Keratinocyte (primary cell): ENCODE results near the gene BMPER. TPM values are rescaled to one million over a fixed set of nuclear protein-coding genes. Genes with fewer than 3 reads are reported as not detected.

ENCODE experiments used
- DNase-seq: peaks from one replicate; pipeline ENCODE4 v3.0.0-alpha.2; 2011; ENCODE audit warnings: low read depth, missing footprints, low spot score
- FAIRE-seq: peaks from 2 replicates; lab custom pipeline; 2011; peaks lifted over from hg19 to GRCh38; lab: Jason Lieb, UNC
- H2AFZ ChIP-seq: 2 replicates; pipeline ENCODE4 v1.6.0; 2012; ENCODE audit warnings: low read length, control low read depth, inconsistent platforms; ENCODE audit not compliant: control insufficient read depth
- H3K27ac ChIP-seq: 2 replicates; pipeline ENCODE4 v1.5.1; 2011; ENCODE audit warnings: low read length; ENCODE audit not compliant: control insufficient read depth, insufficient read depth
- H3K27me3 ChIP-seq: 3 replicates; pipeline ENCODE4 v1.6.0; 2011; ENCODE audit warnings: low read length; ENCODE audit not compliant: control insufficient read depth, insufficient read depth; ENCODE audit errors: extremely low read depth
- H3K36me3 ChIP-seq, 2 experiments: 2 replicates in 1 of 2; 3 replicates in 1 of 2; pipeline ENCODE4 v1.5.1; 2011; ENCODE audit warnings: low read length in 2 of 2, mild to moderate bottlenecking in 1 of 2; ENCODE audit not compliant: control insufficient read depth in 2 of 2, insufficient read depth in 2 of 2; ENCODE audit errors: extremely low read depth in 1 of 2
- H3K4me1 ChIP-seq: 3 replicates; pipeline ENCODE4 v1.5.1; 2011; ENCODE audit warnings: low read length; ENCODE audit not compliant: control insufficient read depth, insufficient read depth; ENCODE audit errors: extremely low read depth
- H3K4me2 ChIP-seq: 3 replicates; pipeline ENCODE4 v1.6.0; 2011; ENCODE audit warnings: low read depth, low read length; ENCODE audit not compliant: control insufficient read depth, insufficient read depth; ENCODE audit errors: extremely low read depth
- H3K4me3 ChIP-seq, 3 experiments: fragments of 200-600 bp in 1 of 3; sonication (generic) in 1 of 3; 2 replicates in 2 of 3; 3 replicates in 1 of 3; pipeline ENCODE4 v1.5.1; 2011 to 2016; ENCODE audit warnings: low read length in 3 of 3, mild to moderate bottlenecking in 3 of 3, control low read depth in 2 of 3, inconsistent platforms in 1 of 3, low read depth in 1 of 3, mixed read lengths in 1 of 3, mixed run types in 1 of 3, moderate library complexity in 1 of 3; ENCODE audit not compliant: control insufficient read depth in 2 of 3, insufficient read depth in 2 of 3; ENCODE audit errors: extremely low read depth in 1 of 3
- H3K79me2 ChIP-seq: 2 replicates; pipeline ENCODE4 v1.6.0; 2012; ENCODE audit warnings: low read length; ENCODE audit not compliant: control insufficient read depth, insufficient read depth
- H3K9ac ChIP-seq: 3 replicates; pipeline ENCODE4 v1.6.0; 2011; ENCODE audit warnings: low read length; ENCODE audit not compliant: control insufficient read depth, insufficient read depth; ENCODE audit errors: extremely low read depth
- H3K9me1 ChIP-seq: 3 replicates; pipeline ENCODE4 v1.6.0; 2011; ENCODE audit warnings: low read length; ENCODE audit not compliant: control insufficient read depth, insufficient read depth; ENCODE audit errors: extremely low read depth
- H3K9me3 ChIP-seq: 2 replicates; pipeline ENCODE4 v1.5.1; 2012; ENCODE audit warnings: low read depth, low read length; ENCODE audit not compliant: control insufficient read depth
- H4K20me1 ChIP-seq: 3 replicates; pipeline ENCODE4 v1.6.0; 2011; ENCODE audit warnings: low read length; ENCODE audit not compliant: control insufficient read depth, insufficient read depth; ENCODE audit errors: extremely low read depth
- CTCF ChIP-seq, 3 experiments: IDR thresholded peaks in 1 of 3; conservative IDR thresholded peaks in 1 of 3; optimal IDR thresholded peaks in 1 of 3; 2 replicates in 2 of 3; 3 replicates in 1 of 3; pipeline versions ENCODE3 to v1.5.1; 2011; ENCODE audit warnings: low read length in 3 of 3, mild to moderate bottlenecking in 3 of 3, moderate library complexity in 2 of 3, control low read depth in 1 of 3, inconsistent platforms in 1 of 3; ENCODE audit not compliant: insufficient read depth in 2 of 3; ENCODE audit errors: extremely low read depth in 1 of 3
- EZH2 ChIP-seq: IDR thresholded peaks from one replicate; pipeline ENCODE4 v1.6.1; 2012; ENCODE audit warnings: inconsistent platforms, mild to moderate bottlenecking, low read length, moderate library complexity
- dilution Hi-C: fragments of 300-500 bp; cut with MboI; formaldehyde crosslinking; loops from one replicate; pipeline ENCODE4 v1.7.0; 2020; ENCODE audit warnings: low sequenced_read_pairs; ENCODE audit not compliant: extremely low pct_ligation_motif_present
- polyA plus RNA-seq, 5 experiments: library from polyadenylated mRNA; depleted of rRNA in 3 of 5; stranded (reverse) in 3 of 5; stranded (forward) in 1 of 5; unstranded in 1 of 5; fragments of >200 nt; gene quantifications; 1 replicate in 1 of 5; 2 replicates in 3 of 5; 3 replicates in 1 of 5; pipeline versions ENCODE4 v1.2.1 to v1.2.3, GENCODE V29; 2011 to 2012; ENCODE audit warnings: missing spikeins in 2 of 5, low read depth in 1 of 5, low replicate concordance in 1 of 5

Gene BMPER
- polyA plus RNA-seq, 1 donor (not counting 4 experiments of a cell fraction or from before 2014, with no cell fraction given), result 0.67 TPM

- TF ChIP-seq EZH2 (no peak), CTCF (optimal IDR thresholded peaks at IDR 0.05 in 1 of 3, IDR thresholded peaks at IDR 0.05 in 1 of 3, conservative IDR thresholded peaks at IDR 0.05 in 1 of 3; ENCODE audit: extremely low read depth in 1 of 3, insufficient read depth in 2 of 3, low read length in 3 of 3) (no peak)
- FAIRE-seq, result no peak
Observed at GRCh38 chr7:34019301-34019790, 114.0 kb downstream of the BMPER start.

GRCh38 chr7:34022626-34023025 is 117.3 kb downstream of the BMPER start:
- dilution Hi-C loops, result no loop called here
- Histone ChIP-seq H3K4me3 (no peak overlapping the region), H3K9me1 (no peaks in the 10 kb centered on the region), H3K4me1 (no peaks in the 10 kb centered on the region), H3K9ac (no peak overlapping the region), H3K36me3 (no peaks in the 10 kb centered on the region), H2AFZ (no peak overlapping the region), H3K79me2 (no peaks in the 10 kb centered on the region), H4K20me1 (no peaks in the 10 kb centered on the region), H3K27me3 (no peaks in the 10 kb centered on the region), H3K9me3 (no peaks in the 10 kb centered on the region), H3K4me2 (no peak overlapping the region), H3K27ac (no peak overlapping the region)
- FAIRE-seq, result no peak
- no peak for DNase-seq
- TF ChIP-seq EZH2 (no peak), CTCF (optimal IDR thresholded peaks at IDR 0.05 in 1 of 3, IDR thresholded peaks at IDR 0.05 in 1 of 3, conservative IDR thresholded peaks at IDR 0.05 in 1 of 3; ENCODE audit: extremely low read depth in 1 of 3, insufficient read depth in 2 of 3, low read length in 3 of 3) (no peak)

More at GRCh38 chr7:34019301-34019790, 114.0 kb downstream of the BMPER start:
- Histone ChIP-seq H3K36me3 (no peaks in the 10 kb centered on the region), H3K27me3 (no peaks in the 10 kb centered on the region), H4K20me1 (no peaks in the 10 kb centered on the region), H3K9me3 (no peaks in the 10 kb centered on the region), H3K4me3 (no peak overlapping the region), H3K79me2 (no peaks in the 10 kb centered on the region), H3K9ac (no peak overlapping the region), H3K4me1 (no peaks in the 10 kb centered on the region), H3K4me2 (no peak overlapping the region), H2AFZ (no peak overlapping the region), H3K27ac (no peak overlapping the region), H3K9me1 (no peaks in the 10 kb centered on the region)
- no peak for DNase-seq
- dilution Hi-C loops, result no loop called here
